Measurements from ENCODE around the gene RFNG. TPM values are rescaled to one million over a fixed set of nuclear protein-coding genes. Genes with fewer than 3 reads are reported as not detected.

RFNG gene
- total RNA-seq, 2 experiments from 2014 or later: 19.4 to 20.8 TPM

DNA sequence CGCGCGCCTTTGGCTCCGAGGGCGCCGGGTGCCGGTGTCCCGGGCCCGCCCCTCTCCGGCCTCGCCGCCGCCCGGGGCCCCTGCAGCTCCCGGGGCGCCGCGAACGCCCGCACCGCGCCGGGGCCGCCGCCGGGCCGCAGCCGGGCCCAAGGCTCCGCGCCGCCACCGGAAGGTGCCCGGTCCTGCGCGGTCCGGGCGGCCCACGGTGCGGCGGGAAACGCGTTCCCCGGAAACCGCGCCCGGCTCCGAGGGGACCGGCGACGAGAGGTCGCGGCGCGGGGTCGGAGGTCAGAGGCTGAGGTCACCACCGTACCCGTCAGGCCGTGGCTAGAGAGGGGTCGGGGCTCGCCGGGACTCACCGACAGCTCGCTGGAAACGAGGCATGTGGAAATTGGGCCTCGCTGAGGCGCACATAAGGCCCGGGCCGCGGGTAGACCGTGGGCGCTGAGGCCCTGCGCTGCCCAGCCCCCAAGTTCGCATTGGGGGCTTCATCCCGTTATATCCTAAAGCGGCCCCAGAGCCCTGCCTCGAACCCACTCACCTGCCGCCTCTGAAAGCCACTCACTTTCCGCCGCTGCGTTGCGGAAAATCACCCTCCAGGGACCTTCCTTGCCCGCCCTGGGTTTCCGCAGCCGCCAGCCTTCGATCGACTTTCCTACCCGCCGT lies 14.2 kb upstream of the RFNG start, which contains the start of gene DUS1L:
Gene DUS1L, minus strand, starts transcription at position 167 of the 666 bp plus-strand sequence. CDS start 745 bp downstream, outside the sequence.
- peak within 1 kb of the TSS; percentile 86 for H3K27ac Mint-ChIP-seq
- no peaks in the 10 kb centered on the region for H3K9me3 Mint-ChIP-seq (ENCODE audit: insufficient read depth)
- no peaks in the 10 kb centered on the region for H3K36me3 Mint-ChIP-seq (ENCODE audit: low read depth)
- DNase-seq (peak; percentile 70), ATAC-seq (peak; percentile 86)
- H3K4me1 Mint-ChIP-seq (ENCODE audit: low read depth): peaks cover 19% of the 10 kb centered on the region
- peak within 1 kb of the TSS; percentile 84 for H3K4me3 Mint-ChIP-seq
- H3K27me3 Mint-ChIP-seq (ENCODE audit: low read depth): no peaks in the 10 kb centered on the region
- ChIA-PET POLR2A (interaction anchor here (0.6 to 2.2 kb wide), 4 partner anchors 12 to 31 kb away, joined by 3 to 7 read pairs (median 4); partner anchors contain the start of genes DCXR and GPS1), CTCF (interaction anchor here (2.2 kb wide), 1 partner anchor 28 kb away, joined by 11 read pairs; the partner anchor contains the start of gene DCXR)

DNA sequence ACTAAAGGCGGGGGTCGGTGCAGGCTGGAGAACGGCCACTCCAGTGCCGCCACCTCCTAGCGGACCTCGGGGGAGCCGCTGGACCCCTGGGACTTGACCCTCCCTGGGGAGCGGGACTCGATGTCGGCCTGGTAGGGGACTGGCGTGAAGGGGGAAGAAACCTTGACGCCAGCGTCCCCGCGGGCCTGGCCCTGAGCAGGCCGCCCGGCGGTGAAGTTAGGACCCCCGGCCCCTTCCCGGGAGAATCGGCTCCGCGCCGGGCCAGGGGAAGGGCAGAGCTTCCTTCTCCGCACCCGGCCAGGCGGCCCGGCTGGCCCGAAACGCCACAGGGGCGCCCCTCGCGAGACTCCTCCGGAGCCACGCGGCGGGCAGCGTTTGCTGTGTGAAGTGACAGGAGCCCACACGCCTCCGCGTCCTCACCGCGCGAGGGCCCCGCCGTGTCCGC lies 13.6 kb upstream of the RFNG start:
- H3K4me1 Mint-ChIP-seq (ENCODE audit: low read depth): peaks cover 19% of the 10 kb centered on the region
- peak overlapping the region; percentile 70 for H3K4me3 Mint-ChIP-seq
- no peaks in the 10 kb centered on the region for H3K27me3 Mint-ChIP-seq (ENCODE audit: low read depth)
- POLR2A ChIA-PET: interaction anchor here (0.6 to 2.2 kb wide), 6 partner anchors 12 to 104 kb away, joined by 3 to 7 read pairs (median 4); partner anchors contain the start of genes DCXR and GPS1
- CTCF ChIA-PET: interaction anchor here (2.2 kb wide), 1 partner anchor 28 kb away, joined by 11 read pairs; the partner anchor contains the start of gene DCXR
- peaks cover under 1% of the 10 kb centered on the region for H3K36me3 Mint-ChIP-seq (ENCODE audit: low read depth)
- ATAC-seq (peak; percentile 62), DNase-seq (no peak)
- peak overlapping the region; percentile 72 for H3K27ac Mint-ChIP-seq
- no peaks in the 10 kb centered on the region for H3K9me3 Mint-ChIP-seq (ENCODE audit: insufficient read depth)

DNA sequence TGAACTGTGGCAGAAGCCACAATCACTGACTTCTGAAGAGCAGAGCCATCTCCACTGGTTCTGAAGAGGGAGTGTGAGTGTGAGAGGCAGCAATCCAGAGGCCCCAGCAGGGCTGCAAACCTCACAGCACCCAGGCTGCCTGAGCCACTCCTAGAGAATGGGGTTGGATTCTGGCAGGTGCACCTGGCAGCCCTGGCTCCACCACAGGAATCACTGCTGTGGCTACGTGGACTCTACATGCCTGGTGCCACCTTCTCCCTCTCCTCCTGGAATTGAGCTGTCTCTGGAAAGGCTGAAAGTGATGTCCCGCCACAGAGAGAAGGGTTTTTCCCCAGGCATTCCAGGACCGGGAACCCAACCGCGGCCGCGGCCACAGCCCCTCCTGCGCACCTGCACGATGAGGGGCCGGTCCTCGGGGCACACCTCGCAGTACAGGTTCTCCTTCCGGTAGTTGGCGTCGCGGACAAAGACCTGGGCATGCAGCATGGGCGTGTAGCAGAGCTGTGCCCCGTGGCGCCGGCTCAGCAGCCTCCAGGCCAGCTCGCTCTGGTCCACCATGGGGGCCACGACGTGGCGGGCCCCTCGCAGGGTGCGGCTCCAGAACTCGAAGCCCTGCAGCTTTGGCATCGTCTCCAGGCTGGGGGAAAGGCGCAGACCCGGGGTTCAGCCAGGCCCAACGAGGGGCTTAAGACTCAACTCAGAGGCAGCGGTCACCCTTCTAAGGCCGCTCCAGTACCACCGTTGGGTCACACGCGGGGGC lies 13.0 kb upstream of the RFNG start:
- ATAC-seq (no peak), DNase-seq (no peak)
- peaks cover 19% of the 10 kb centered on the region for H3K4me1 Mint-ChIP-seq (ENCODE audit: low read depth)
- ChIA-PET CTCF (interaction anchor here (1.2 to 2.2 kb wide), 2 partner anchors 27 kb away, joined by 3 to 11 read pairs; partner anchors contain the start of gene DCXR), POLR2A (interaction anchor here (0.9 to 2.2 kb wide), 4 partner anchors 14 to 105 kb away, joined by 3 to 6 read pairs (median 4); partner anchors contain the start of gene DCXR)
- H3K27me3 Mint-ChIP-seq (ENCODE audit: low read depth): no peaks in the 10 kb centered on the region
- H3K9me3 Mint-ChIP-seq (ENCODE audit: insufficient read depth): no peaks in the 10 kb centered on the region
- H3K27ac Mint-ChIP-seq: peak overlapping the region; percentile 72
- H3K4me3 Mint-ChIP-seq: peak overlapping the region; percentile 70
- H3K36me3 Mint-ChIP-seq (ENCODE audit: low read depth): peaks cover 2% of the 10 kb centered on the region

DNA sequence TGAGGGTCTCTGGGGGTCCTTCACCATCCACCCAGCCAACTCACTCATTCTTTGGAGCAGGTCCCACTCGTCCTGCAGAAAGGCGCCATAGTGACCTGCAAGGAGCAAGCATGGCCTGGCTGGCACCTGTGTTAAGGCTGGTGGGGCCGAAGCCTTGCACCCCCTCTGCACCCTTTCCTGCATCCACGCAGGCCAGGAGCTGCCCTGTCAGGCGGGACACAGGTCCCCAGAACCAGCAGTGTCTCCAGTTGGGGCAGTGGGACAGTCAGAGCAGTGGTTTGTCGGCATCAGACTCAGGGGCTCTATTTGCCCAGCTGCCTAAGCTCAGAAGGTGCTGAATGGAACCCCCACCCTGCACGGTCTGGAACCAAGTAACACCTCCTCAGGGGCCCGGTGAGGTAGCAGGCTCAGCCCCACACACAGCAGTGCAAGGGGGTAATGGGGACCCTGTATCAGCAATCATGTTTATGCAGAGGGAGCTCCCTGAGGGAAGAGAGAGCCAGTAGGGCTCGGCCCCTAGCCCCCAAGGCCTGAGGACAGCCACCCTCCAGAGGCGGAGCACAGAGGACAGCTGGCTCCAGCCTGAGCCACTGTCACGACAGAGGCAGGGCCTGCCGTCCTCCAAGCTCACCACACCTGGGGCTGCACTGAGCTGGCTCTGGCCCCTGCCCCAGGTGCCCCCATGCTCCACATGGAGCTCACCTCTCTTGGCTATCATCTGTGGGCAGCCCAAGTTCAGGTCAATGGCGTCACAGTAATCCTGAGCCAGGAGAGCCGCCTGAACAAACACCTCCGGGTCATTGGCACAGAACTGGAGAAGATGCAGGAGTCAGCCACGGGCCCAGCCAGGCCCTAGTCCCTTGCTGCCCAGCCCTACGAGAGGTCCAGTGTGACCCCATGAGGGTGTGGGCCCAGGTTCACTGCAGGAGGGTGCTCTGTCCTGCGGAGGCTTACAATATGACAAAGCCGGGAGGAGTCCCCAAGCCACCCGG lies 12.1 kb upstream of the RFNG start:
- Mint-ChIP-seq H3K27ac (peak overlapping the region; percentile 72), H3K27me3 (ENCODE audit: low read depth) (no peaks in the 10 kb centered on the region), H3K4me3 (peak overlapping the region; percentile 70), H3K36me3 (ENCODE audit: low read depth) (peaks cover 2% of the 10 kb centered on the region), H3K4me1 (ENCODE audit: low read depth) (peaks cover 19% of the 10 kb centered on the region), H3K9me3 (ENCODE audit: insufficient read depth) (no peaks in the 10 kb centered on the region)
- no peak for DNase-seq
- ChIA-PET CTCF (interaction anchor here (0.7 to 1.2 kb wide), 2 partner anchors 26 to 34 kb away, joined by 3 read pairs; partner anchors contain the start of gene DCXR), POLR2A (interaction anchor here (0.6 to 1.5 kb wide), 4 partner anchors 13 to 134 kb away, joined by 3 to 5 read pairs (median 4); no protein-coding TSS in a partner anchor)
- no peak for ATAC-seq

DNA sequence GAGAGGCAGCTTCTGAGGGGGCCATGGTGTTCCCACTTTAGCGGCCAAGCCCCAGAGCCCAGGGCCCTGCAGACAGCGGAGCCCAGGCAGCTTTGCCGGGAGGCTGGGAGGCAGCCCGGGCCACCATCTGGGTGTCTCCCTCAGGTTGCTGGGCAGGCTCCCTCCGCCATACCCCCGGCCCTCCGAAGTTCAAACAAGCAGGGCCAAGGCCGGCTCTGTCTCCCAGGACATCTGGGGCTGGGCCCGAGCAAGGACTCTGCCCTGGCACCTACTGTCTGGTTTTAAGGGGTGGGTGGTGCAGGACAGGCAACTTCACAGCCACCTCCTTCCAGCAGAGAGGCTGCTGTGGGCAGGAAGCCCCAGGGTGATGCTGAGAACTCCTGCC lies 11.4 kb upstream of the RFNG start:
- no peak for ATAC-seq

DNA sequence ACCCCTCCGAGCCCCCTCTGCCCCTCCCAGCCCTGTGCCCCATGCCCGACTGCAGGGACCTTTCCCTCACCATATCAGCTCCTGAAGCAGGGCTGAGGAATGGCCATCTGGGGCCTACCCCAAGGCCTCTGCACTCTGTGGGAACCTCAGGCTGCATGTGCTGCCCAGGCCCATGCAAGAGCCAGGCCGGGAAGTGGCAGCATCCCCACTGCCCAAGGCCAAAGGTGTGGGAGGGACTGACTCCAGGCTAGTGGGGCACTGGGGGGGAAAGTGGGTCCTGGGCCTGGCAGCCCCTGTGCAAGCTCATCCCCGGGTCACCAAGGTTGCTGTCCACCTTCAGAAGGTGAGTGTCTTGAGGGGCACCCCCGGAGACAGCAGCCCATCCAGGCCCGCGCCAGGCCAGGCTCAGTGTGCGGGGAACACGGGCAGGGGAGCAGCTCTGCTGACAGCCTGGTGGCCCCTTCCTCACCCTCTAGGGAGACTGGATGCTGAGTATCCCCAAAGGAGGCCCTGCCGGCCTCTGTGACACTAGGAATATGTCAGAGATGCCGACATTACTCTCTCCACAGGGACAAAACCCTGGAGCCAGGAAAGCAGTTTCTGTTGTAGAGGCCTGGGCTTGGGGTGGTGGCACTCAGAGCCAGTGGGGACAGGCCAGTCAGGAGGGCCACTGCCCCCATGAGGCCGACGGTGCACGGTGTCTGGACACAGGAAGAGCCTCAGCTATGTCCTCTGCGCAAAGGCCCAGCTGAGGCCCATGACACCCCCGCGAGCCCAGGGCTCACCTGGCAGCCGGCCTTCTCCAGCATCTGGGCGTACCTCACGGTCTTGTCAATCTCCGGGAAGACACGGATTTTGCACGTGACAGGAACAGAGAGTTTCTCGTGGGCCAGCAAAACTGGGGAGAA lies 10.7 kb upstream of the RFNG start:
- Mint-ChIP-seq H3K4me1 (ENCODE audit: low read depth) (peaks cover 19% of the 10 kb centered on the region), H3K27ac (no peak overlapping the region), H3K27me3 (ENCODE audit: low read depth) (no peaks in the 10 kb centered on the region), H3K9me3 (ENCODE audit: insufficient read depth) (no peaks in the 10 kb centered on the region), H3K4me3 (no peak overlapping the region), H3K36me3 (ENCODE audit: low read depth) (peaks cover 9% of the 10 kb centered on the region)
- ChIA-PET CTCF (no interaction called here), POLR2A (no interaction called here)
- DNase-seq (no peak), ATAC-seq (no peak)

More for the DNA sequence above, 11.4 kb upstream of the RFNG start:
- no peaks in the 10 kb centered on the region for H3K27me3 Mint-ChIP-seq (ENCODE audit: low read depth)
- CTCF ChIA-PET: no interaction called here
- POLR2A ChIA-PET: interaction anchor here (1.0 kb wide), 2 partner anchors 23 to 95 kb away, joined by 3 read pairs; no protein-coding TSS in a partner anchor
- no peak for DNase-seq
- H3K4me3 Mint-ChIP-seq: no peak overlapping the region
- peaks cover 5% of the 10 kb centered on the region for H3K36me3 Mint-ChIP-seq (ENCODE audit: low read depth)
- H3K27ac Mint-ChIP-seq: no peak overlapping the region
- H3K9me3 Mint-ChIP-seq (ENCODE audit: insufficient read depth): no peaks in the 10 kb centered on the region
- peaks cover 19% of the 10 kb centered on the region for H3K4me1 Mint-ChIP-seq (ENCODE audit: low read depth)

DNA sequence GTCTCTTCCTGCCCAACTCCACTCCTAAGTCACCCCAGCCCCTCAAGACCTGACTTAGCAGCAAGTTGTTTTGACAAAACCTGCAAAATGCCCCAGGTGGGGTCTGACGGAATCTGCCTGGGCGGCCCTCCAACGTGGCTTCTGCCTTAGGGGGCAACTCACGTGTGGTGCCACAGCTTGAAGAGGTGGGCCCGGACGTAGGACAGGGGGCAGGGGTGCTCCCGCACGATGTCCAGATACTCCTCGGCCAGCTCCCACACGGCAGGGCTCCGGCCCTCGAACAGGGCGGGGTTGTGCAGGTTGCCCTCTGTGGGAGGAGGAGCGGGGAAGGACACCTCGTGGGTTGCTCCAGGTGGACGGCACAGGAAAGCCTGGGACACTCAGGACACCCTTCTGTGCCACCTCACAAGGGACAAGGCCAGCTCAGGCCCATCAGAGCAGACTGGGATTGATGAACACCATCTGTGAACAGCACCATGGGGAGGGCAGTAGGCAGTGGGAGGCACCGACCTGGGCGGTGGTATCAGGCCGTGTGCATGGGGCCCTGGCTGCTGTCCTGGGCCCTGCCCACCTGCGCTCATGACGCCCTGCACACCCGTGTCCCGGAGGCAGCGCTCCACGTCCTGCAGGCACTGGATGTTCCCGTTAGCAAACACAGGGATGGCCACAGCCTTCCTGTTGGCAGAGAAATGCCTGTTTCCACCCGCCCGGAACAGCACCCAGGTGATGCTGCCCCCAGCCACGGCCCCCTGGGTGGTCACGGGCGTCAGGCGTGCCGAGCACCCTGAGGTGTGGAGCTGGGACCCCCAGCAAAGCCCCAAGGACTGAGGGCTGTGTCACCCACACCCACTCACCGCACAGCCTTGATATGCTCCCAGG lies 9.7 kb upstream of the RFNG start:
- DNase-seq: no peak
- Mint-ChIP-seq H3K4me3 (no peak overlapping the region), H3K9me3 (ENCODE audit: insufficient read depth) (no peaks in the 10 kb centered on the region), H3K4me1 (ENCODE audit: low read depth) (peaks cover 14% of the 10 kb centered on the region), H3K27me3 (ENCODE audit: low read depth) (no peaks in the 10 kb centered on the region), H3K36me3 (ENCODE audit: low read depth) (peaks cover 9% of the 10 kb centered on the region), H3K27ac (no peak overlapping the region)
- POLR2A ChIA-PET: interaction anchor here (0.5 kb wide), 1 partner anchor 784 kb away, joined by 3 read pairs; no protein-coding TSS in a partner anchor
- CTCF ChIA-PET: no interaction called here
- ATAC-seq: no peak

DNA sequence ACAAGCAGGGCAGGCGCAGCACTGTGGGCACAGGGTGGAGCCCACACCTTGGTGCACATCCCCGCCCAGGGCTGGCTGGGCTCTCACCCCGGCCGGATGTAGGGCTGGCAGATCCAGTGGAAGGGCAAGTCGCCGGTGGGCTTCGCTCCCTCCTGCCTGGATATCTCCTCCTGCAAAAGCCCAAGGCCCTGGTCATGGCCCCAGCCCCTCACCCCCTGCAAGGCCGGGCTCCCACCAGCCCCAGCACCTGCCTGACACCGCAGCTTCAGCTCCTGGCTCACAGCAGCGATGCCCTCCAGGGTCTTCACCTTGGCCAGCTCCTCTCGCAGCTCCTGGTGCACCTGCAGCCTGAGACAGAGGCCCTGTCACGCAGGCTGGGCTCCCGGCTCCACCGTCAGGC lies 9.0 kb upstream of the RFNG start:
- CTCF ChIA-PET: interaction anchor here (1.9 kb wide), 1 partner anchor 23 kb away, joined by 4 read pairs; the partner anchor contains the start of gene DCXR
- no peaks in the 10 kb centered on the region for H3K9me3 Mint-ChIP-seq (ENCODE audit: insufficient read depth)
- H3K36me3 Mint-ChIP-seq (ENCODE audit: low read depth): peaks cover 11% of the 10 kb centered on the region
- no peak for DNase-seq
- POLR2A ChIA-PET: interaction anchor here (0.5 kb wide), 1 partner anchor 784 kb away, joined by 3 read pairs; no protein-coding TSS in a partner anchor
- no peaks in the 10 kb centered on the region for H3K27me3 Mint-ChIP-seq (ENCODE audit: low read depth)
- no peak overlapping the region for H3K27ac Mint-ChIP-seq
- H3K4me3 Mint-ChIP-seq: no peak overlapping the region
- H3K4me1 Mint-ChIP-seq (ENCODE audit: low read depth): peaks cover 11% of the 10 kb centered on the region
- ATAC-seq: no peak

DNA sequence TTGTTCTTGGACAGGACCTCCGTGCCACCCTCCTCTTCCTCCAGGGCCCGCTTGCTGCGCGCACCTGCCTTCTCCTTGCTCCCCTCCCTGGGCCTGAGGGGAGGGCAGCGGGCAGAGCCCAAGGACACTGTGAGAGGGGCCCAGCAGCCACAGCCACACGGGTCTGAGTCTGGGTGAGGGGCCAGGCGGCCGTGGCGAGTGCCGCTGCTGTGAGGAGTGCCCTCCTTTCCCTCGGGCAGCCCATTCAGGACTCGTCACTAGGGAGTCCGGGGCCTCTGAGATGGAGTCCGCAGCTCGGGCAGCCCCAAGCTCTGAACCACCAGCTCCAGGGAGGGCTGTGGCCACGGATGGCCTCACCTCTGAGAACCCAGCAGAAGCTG lies 8.4 kb upstream of the RFNG start:
- Mint-ChIP-seq H3K9me3 (ENCODE audit: insufficient read depth) (no peaks in the 10 kb centered on the region), H3K27ac (no peak overlapping the region), H3K4me3 (no peak overlapping the region), H3K36me3 (ENCODE audit: low read depth) (peaks cover 11% of the 10 kb centered on the region), H3K4me1 (ENCODE audit: low read depth) (peaks cover 12% of the 10 kb centered on the region), H3K27me3 (ENCODE audit: low read depth) (no peaks in the 10 kb centered on the region)
- POLR2A ChIA-PET: no interaction called here
- DNase-seq: no peak
- ATAC-seq: no peak
- CTCF ChIA-PET: interaction anchor here (1.9 kb wide), 1 partner anchor 22 kb away, joined by 4 read pairs; the partner anchor contains the start of gene DCXR
